Stimulated activated CD8-positive, alpha-beta memory T cell treated with anti-CD3 and anti-CD28 coated beads, Interleukin-4, amount 100 ng/mL, for 48 hours (primary cell): Measurements from ENCODE around the gene TREX2.

Source experiments
- DNase-seq: peaks from one replicate; pipeline ENCODE4 v3.0.0-alpha.2; 2020

Gene TREX2

GRCh38 chrX:153445856-153446635 lies at the start of gene TREX2:
Gene TREX2 (minus strand): TSS chrX:153446056. CDS start chrX:153445430, 626 bp downstream.
- no peak for DNase-seq

DNA sequence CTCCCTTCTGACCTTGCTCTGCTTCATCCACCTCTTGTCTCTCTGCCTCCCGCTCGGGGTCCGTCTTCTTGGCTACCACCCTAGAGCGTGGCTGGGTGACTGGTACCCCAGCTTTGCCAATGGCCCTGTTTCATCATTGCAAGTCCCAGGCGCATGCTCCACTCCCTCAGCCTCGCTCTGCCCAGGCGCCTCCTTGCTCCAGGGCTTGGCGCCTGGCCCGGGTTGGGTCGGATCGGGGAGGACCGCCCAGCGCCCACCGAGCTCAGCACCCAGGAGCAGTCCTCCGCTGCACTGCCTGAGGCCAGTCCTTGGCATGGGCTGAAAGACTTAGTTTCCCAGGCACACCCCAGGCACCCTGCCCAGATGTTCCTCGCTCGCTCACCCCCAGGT lies 49.5 kb upstream of the TREX2 start:
- no peak for DNase-seq

DNA sequence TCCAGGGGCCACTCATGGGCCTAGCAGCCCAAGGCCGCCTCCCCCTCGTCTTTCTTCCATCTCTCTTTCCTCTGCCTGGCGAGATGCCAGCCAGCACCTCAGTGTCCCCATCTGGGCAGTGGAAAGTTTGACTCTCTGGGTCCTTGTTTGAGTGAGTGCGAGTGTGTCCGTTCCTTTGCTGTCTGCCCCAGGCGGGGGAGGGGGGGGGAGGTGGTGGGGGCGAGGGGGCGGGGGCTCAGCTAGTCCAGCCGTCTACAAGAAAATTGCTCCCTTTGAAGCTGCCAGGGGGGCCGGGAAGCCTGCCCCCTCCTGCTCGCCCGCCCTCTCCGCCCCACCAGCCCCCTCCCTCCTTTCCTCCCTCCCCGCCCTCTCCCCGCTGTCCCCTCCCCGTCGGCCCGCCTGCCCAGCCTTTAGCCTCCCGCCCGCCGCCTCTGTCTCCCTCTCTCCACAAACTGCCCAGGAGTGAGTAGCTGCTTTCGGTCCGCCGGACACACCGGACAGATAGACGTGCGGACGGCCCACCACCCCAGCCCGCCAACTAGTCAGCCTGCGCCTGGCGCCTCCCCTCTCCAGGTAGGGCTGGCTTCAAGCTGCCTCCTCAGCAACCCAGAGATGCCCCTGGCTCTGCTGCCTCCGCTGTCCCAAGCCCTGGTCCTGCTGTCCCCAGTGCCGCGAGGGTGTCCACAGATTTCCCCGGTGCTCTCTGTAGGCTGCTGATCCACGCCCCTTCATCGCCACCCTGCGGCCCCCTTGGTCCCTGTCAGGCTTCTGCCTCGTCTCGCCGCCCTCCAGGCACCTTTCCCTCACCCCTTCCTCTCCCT lies 48.9 kb upstream of the TREX2 start, which contains the start of gene BGN:
TSS of gene BGN (plus strand) at position 440 of the 821 bp plus-strand sequence. CDS start 9,652 bp downstream, outside the sequence.
- peak; percentile 24 for DNase-seq

GRCh38 chrX:153494061-153494460 lies 48.2 kb upstream of the TREX2 start:
- no peak for DNase-seq

GRCh38 chrX:153493085-153493484 lies 47.2 kb upstream of the TREX2 start:
- DNase-seq, result no peak

- no peak for DNase-seq
Observed at GRCh38 chrX:153492543-153492942, 46.7 kb upstream of the TREX2 start.

DNA sequence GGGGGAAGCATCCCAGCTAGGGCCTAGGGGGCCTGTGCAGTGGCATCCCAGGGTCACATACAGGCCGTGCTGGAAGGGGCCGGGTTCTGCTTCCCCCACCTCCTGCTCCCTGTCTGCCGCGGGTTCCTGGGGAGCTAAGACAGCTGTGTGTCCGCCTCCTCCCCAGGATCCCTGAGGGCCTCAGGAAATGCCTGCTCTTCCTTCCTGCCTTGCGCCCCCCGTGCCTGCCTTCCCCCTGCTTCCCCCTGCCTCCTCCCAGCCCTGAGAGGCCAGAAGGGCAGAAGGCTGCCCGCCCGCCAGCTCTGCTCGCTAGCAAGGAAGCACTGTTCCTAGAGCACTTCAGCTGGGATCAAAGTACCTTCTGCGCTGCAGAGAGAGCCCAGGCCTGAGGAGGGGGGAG lies 46.1 kb upstream of the TREX2 start:
- no peak for DNase-seq

GRCh38 chrX:153491351-153491914 lies 45.6 kb upstream of the TREX2 start:
- no peak for DNase-seq

DNA sequence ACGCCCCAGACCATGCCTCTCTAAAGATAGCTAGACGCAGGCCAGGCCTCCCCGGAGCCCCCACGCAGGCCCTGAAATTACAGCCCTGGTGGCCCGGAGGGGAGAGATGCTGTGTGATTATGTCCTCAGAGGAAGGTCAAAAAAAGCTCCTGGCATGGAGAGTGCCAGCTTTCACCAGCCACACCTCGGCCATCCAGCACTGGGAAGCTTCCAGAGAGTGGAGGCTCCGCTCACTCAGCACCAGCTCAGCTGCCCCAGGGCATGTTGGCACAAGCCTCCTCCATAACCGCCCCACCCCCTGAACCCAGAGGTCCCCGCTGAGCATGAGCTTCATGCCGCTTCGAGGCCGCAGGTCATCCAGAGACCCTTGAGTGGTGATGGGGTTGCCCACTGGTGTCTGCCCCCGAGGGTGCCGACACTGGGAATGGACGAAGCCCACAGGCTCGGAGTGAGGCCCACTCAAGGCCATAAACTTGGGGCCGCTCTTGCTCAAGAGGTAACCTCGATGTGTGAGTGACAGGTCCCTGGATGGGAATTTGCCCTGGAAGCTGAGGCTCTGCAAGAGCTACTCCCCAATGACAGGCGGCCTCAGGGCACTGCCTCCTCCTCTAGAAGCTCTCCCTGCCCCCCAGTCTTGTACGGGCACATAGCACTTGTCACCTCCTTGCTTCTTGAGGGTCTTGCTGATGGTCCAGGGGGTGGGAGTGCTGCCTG lies 44.5 kb upstream of the TREX2 start:
- DNase-seq, result no peak

DNA sequence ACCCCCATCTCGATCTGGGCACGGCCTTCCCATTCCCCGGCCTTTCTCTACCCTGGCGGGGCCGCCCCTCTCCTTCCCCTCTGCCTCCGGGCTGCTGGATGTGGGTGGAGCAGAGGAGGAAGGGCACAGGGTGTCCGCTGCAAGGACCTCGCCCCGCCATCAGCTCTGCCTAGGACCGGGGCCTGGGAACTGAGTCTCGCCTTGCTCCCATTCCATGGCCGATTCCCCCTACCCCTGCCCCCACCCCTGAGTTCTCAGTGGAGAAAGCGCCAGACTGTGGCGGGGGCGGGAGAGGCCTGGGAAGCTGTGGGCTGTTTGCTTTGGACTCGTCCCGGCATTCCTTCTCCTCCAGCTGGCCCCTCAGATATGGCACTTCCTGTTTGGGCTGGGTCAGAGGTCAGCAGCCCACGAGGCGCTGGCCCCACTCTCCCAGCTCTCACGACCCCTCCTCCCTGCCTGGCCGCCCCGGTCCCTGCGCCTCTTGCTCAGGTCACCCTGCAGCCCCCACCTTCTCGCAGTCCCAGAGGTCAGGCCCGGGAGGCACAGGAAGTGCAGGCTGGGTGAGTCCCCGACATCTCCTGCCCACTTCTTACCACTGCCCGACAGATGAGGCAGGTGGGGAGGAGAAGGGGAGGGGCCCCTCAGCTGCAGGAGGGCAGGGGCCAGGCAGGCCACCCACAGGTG lies 42.5 kb upstream of the TREX2 start:
- DNase-seq, result no peak

DNA sequence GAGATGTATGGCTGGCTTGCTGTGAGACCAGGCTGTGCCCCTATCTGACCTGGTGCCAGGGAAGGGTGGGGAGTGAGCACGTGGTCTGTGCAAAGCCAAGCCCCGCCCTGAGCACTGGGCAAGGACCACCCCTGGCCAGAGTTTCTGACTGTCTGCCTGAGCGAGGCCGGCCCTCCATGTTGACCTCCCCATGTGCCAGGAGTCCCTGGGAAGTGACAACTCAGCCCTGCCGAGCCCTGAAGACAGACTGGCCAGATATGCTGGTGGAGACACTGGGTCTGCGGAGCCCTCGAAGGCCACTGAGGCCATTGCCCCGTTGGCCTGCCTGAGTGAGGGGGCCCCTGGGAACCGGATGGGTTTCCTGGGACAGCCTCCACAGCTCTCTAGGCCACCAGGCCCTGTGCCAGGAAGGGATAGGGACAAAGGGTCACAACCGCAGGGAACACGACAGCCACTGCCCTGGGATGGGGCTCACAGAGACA lies 41.8 kb upstream of the TREX2 start:
- no peak for DNase-seq

DNA sequence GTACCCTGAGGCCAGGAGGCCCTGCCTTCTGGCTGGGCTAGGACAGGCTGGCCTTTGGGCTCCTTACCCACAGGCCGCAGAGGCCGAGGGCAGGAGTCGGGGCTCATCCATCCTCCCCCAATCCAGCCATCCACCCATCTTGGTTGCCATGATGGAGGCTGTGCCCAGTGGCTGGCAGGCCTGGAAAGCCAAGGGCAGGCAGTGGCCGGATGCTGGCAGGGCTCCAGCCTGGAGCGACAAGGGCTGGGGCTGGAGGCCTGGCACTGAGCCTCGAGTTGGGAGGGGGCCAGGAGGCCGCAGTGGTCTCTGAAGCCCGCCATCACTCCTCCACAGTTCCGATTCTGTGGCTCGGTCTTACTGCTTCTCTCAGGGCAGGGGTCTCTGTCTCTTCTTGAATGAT lies 40.3 kb upstream of the TREX2 start:
- no peak for DNase-seq

GRCh38 chrX:153485396-153486080 lies 39.7 kb upstream of the TREX2 start:
- no peak for DNase-seq

DNA sequence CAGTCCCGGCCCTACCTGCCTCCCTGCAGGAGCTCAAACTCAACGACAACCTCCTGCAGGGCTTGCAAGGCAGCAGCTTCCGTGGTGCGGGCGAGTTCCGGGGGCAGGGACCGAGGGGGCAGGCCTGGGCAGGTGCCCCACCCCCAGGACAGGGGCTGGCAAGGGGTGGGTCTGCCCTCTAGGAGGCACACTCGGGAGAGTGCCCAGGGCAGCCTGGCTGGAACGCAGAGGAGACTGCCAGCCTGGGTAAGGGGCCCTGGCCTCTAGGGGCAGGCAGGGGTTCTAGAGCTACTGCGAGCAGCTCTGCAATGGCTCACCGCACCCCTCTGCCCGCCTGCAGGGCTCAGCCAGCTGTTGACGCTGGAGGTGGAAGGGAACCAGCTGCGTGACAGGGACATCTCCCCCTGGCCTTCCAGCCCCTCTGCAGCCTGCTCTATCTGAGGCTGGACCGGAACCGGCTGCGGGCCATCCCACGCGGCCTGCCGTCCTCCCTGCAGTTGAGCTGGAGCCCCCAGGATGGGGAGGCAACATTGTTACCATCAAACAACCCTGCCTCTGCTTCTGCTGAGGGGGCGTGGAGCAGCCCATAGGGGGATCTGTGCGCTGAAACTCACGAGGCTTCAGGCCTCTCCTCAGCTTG lies 36.6 kb upstream of the TREX2 start:
- DNase-seq, result no peak

DNA sequence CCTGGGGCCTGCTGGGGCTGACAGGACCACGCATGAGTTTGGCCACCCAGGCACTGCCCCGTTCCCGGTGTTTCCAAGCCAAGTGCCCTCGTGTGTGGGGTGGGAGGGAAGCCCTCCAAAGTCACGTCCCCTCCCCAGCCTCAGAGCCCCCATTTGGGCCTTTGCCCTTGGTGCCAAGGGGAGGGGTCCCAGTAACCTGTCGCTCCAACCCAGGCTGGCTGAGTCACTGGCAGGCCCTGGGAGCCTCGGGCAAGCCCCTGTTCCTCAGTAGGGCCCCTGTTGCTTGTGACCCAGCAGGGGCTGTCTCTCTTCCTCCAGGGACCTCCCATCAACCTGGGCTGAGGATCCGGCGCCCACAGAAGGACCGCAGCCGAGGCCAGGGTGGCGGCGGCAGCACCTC lies 35.2 kb upstream of the TREX2 start:
- no peak for DNase-seq

GRCh38 chrX:153478746-153479145 lies 32.9 kb upstream of the TREX2 start:
- DNase-seq, result no peak

- no peak for DNase-seq
Observed at GRCh38 chrX:153477901-153478300, 32.0 kb upstream of the TREX2 start.

DNA sequence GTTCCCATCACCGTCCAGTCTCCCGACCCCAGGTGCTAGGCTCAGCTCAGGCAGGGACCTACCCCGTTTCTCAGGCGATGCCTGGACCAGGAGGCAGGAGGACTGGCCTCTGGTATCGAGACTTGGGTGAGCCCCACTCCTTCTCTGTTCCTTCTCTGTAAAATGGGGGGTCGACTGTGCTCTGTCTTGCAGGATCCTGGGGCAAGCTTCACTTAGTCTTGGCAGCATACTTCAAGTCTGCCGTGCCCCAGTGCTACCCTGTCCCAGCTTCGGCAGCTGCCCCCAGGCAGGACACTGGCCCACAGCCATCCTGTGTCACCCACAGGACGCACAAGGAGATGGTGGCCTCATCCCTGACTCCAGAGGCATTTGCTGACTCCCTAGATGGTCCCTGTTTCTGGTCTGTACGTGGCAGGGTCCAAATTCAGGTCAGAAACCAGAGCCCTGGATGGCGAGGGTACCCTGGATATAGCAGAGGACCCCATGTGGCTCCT lies 31.6 kb upstream of the TREX2 start:
- no peak for DNase-seq

DNA sequence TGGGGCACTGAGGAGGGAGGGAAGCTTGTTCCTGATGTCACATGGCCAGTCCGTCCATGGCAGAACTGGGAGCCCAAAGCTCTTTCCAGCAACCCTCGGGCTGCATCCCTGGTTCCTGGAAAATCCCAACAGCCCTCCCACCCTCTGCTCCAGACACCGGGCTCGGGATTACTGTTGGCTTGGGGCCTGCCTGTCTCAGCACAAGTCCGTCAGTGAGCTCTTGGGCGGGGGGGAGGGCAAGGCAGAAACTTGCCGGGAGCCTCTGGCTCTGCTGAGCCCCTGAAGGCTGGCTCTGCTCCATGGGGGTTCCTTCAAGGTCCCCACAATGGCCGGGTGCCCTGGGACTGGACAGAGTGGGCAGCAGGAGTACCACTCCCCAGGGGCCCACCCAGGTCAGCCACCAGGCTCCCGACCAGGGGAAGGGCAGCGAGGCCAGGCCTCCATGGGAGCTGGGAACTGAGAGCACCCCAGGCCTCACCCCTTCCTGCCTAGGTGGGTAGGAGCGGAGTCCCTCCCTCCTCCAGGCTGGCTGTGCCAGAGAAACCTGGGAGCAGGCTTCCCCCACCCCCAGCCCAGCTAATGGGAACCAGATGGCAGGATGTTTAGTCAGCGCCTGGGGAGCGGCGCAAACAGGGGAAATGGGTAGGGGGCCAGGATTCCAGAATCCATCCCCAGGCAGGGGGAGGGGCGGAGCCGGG lies 31.0 kb upstream of the TREX2 start:
- no peak for DNase-seq

GRCh38 chrX:153475751-153476281 lies 30.0 kb upstream of the TREX2 start:
- DNase-seq, result no peak
